C4-2B (cell line): ENCODE results near the gene CUEDC2.

Source experiments
- H3K27ac ChIP-seq: fragments of 450-650 bp; 2 replicates; pipeline ENCODE4 v1.5.1; 2017
- CTCF ChIP-seq: fragments of 450-650 bp; conservative IDR thresholded peaks from 2 replicates; pipeline ENCODE4 v1.5.1; 2017; ENCODE audit warnings: mild to moderate bottlenecking
- ZFX ChIP-seq: fragments of 450-650 bp; IDR thresholded peaks from 2 replicates; pipeline ENCODE4 v1.6.1; 2017

Gene CUEDC2

GRCh38 chr10:102432162-102432950 is at the start of gene CUEDC2:
Gene CUEDC2 (minus strand): TSS chr10:102432574. CDS start chr10:102425188, 7,386 bp downstream.
- TF ChIP-seq CTCF = no peak
- TF ChIP-seq ZFX = peak; percentile 88; the same call in 1 of the 2 replicates
- peak within 1 kb of the TSS; percentile 86 for H3K27ac ChIP-seq

- no peak for TF ChIP-seq CTCF
- no peak for TF ChIP-seq ZFX
Observed at GRCh38 chr10:102480396-102480795, 48.0 kb upstream of the CUEDC2 start.

GRCh38 chr10:102479651-102480050 is 47.3 kb upstream of the CUEDC2 start:
- no peak for TF ChIP-seq CTCF
- TF ChIP-seq ZFX = no peak
- H3K27ac ChIP-seq = no peak overlapping the region

More at GRCh38 chr10:102480396-102480795, 48.0 kb upstream of the CUEDC2 start:
- H3K27ac ChIP-seq = no peak overlapping the region

GRCh38 chr10:102476466-102477141 is 44.2 kb upstream of the CUEDC2 start:
- no peak overlapping the region for H3K27ac ChIP-seq
- no peak for TF ChIP-seq CTCF
- no peak for TF ChIP-seq ZFX

GRCh38 chr10:102475451-102476040 is 43.2 kb upstream of the CUEDC2 start:
- H3K27ac ChIP-seq = no peak overlapping the region
- no peak for TF ChIP-seq ZFX
- TF ChIP-seq CTCF = no peak

- TF ChIP-seq ZFX (no peak), CTCF (no peak)
- no peak overlapping the region for H3K27ac ChIP-seq
Observed at GRCh38 chr10:102473445-102474331, 41.3 kb upstream of the CUEDC2 start.
